Activated CD4-positive, CD25-positive, alpha-beta regulatory T cell treated with anti-CD3 and anti-CD28 coated beads, Interleukin-2, amount 50 U/mL, for 72 hours (primary cell): ENCODE results near the gene CACNA2D1.

Source experiments
- DNase-seq: peaks from one replicate; pipeline ENCODE4 v3.0.0; 2021

Gene CACNA2D1

GRCh38 chr7:82211333-82211732 lies 232.2 kb downstream of the CACNA2D1 start:
- DNase-seq = no peak

GRCh38 chr7:82210416-82211184 lies 233.0 kb downstream of the CACNA2D1 start:
- DNase-seq = no peak

GRCh38 chr7:82209179-82209747 lies 234.3 kb downstream of the CACNA2D1 start:
- no peak for DNase-seq

- no peak for DNase-seq
Observed at GRCh38 chr7:82204694-82205093, 238.9 kb downstream of the CACNA2D1 start.

GRCh38 chr7:82202965-82203364 lies 240.6 kb downstream of the CACNA2D1 start:
- DNase-seq = no peak

- no peak for DNase-seq
Observed at GRCh38 chr7:82202107-82202506, 241.5 kb downstream of the CACNA2D1 start.

- DNase-seq = no peak
Observed at GRCh38 chr7:82200601-82201000, 243.0 kb downstream of the CACNA2D1 start.

- no peak for DNase-seq
Observed at GRCh38 chr7:82194016-82194643, 249.4 kb downstream of the CACNA2D1 start.

- no peak for DNase-seq
Observed at GRCh38 chr7:82188636-82189035, 254.9 kb downstream of the CACNA2D1 start.

- no peak for DNase-seq
Observed at GRCh38 chr7:82185443-82185842, 258.1 kb downstream of the CACNA2D1 start.

GRCh38 chr7:82183634-82184033 lies 259.9 kb downstream of the CACNA2D1 start:
- DNase-seq = no peak

GRCh38 chr7:82179311-82179710 lies 264.3 kb downstream of the CACNA2D1 start:
- DNase-seq = no peak

- no peak for DNase-seq
Observed at GRCh38 chr7:82175319-82175718, 268.3 kb downstream of the CACNA2D1 start.

GRCh38 chr7:82173400-82174021 lies 270.1 kb downstream of the CACNA2D1 start:
- DNase-seq = no peak

- no peak for DNase-seq
Observed at GRCh38 chr7:82172881-82173280, 270.7 kb downstream of the CACNA2D1 start.

GRCh38 chr7:82172017-82172416 lies 271.6 kb downstream of the CACNA2D1 start:
- no peak for DNase-seq

- DNase-seq = no peak
Observed at GRCh38 chr7:82167558-82168314, 275.8 kb downstream of the CACNA2D1 start.

GRCh38 chr7:82166260-82167015 lies 277.1 kb downstream of the CACNA2D1 start:
- no peak for DNase-seq

- DNase-seq = no peak
Observed at GRCh38 chr7:82164813-82165212, 278.8 kb downstream of the CACNA2D1 start.

- no peak for DNase-seq
Observed at GRCh38 chr7:82164410-82164809, 279.2 kb downstream of the CACNA2D1 start.

- no peak for DNase-seq
Observed at GRCh38 chr7:82163586-82163985, 280.0 kb downstream of the CACNA2D1 start.

GRCh38 chr7:82162289-82162688 lies 281.3 kb downstream of the CACNA2D1 start:
- DNase-seq = no peak
